Activated T-helper 1 cell treated with anti-CD3 and anti-CD28 coated beads, Interleukin-12 subunit alpha, Interleukin-12 subunit beta, Interleukin-2, Interleukin-4 antibody, amounts not matched to agents 30 ng/mL and 10 ng/mL and 1 ng/mL, durations not matched to agents 14 hours and 24 hours and 36 hours (primary cell): Measurements from ENCODE around the gene CD83. TPM values are rescaled to one million over a fixed set of nuclear protein-coding genes. Genes with fewer than 3 reads are reported as not detected.

Source experiments
- DNase-seq: peaks from one replicate; pipeline ENCODE4 v3.0.0; 2021; ENCODE audit warnings: low spot score
- H3K27ac Mint-ChIP-seq: one replicate; pipeline ENCODE4 v1.8.0; 2021; ENCODE audit warnings: mild to moderate bottlenecking, mixed read lengths
- H3K27me3 Mint-ChIP-seq: one replicate; pipeline ENCODE4 v1.8.0; 2022; ENCODE audit warnings: mild to moderate bottlenecking, moderate library complexity, mixed read lengths; ENCODE audit not compliant: insufficient read depth
- H3K36me3 Mint-ChIP-seq: one replicate; pipeline ENCODE4 v1.8.0; 2021; ENCODE audit warnings: low read depth, mixed read lengths
- H3K4me1 Mint-ChIP-seq: one replicate; pipeline ENCODE4 v1.8.0; 2021; ENCODE audit warnings: low read depth, mixed read lengths
- H3K4me3 Mint-ChIP-seq: one replicate; pipeline ENCODE4 v1.8.0; 2021; ENCODE audit warnings: mild to moderate bottlenecking, moderate library complexity, mixed read lengths
- H3K9me3 Mint-ChIP-seq: one replicate; pipeline ENCODE4 v1.8.0; 2021; ENCODE audit warnings: mixed read lengths
- intact Hi-C: fragments of 100-400 bp; cut with micrococcal nuclease; formaldehyde crosslinking; loops from one replicate; pipeline ENCODE4 v1.15.1; 2024
- total RNA-seq: library from RNA; stranded (reverse); gene quantifications from 2 replicates; pipeline ENCODE4 v1.2.3, GENCODE V29; 2022

The CD83 gene
- total RNA-seq, 1 donor from 2014 or later, result 101 TPM

DNA sequence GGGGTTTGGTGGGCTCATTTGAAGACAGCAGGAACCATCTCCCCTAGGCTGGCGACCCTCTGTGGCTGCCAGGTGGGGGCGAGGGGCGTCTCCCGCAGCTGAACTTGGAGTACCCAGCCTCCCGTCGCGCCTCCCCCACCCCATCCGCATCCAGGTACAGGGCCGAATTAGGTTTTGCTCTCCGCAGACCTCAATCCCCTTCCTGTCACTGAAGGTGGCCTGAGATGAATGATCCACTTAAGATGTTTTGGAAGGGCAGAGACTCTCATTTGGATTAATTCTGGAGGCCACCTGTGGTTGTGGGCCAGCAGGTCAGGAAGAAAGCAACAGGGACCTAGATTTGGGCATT is 493 bp downstream of the CD83 start:
- Mint-ChIP-seq H3K4me1 (peaks cover 52% of the 10 kb centered on the region), H3K4me3 (peak overlapping the region; percentile 96), H3K9me3 (no peaks in the 10 kb centered on the region), H3K36me3 (peaks cover 40% of the 10 kb centered on the region), H3K27me3 (peaks cover 35% of the 10 kb centered on the region), H3K27ac (peak overlapping the region; percentile 83)
- intact Hi-C loops, result loop anchor here (5.0 to 10.0 kb wide), 3 partner anchors 306 to 1507 kb away; partner anchors contain the start of genes JARID2 and MCUR1
- DNase-seq, result no peak

GRCh38 chr6:14118446-14118845 is 874 bp downstream of the CD83 start:
- H3K4me3 Mint-ChIP-seq, result peak overlapping the region; percentile 96
- peaks cover 31% of the 10 kb centered on the region for H3K27me3 Mint-ChIP-seq
- intact Hi-C loops, result loop anchor here (5.0 to 10.0 kb wide), 3 partner anchors 306 to 1506 kb away; partner anchors contain the start of genes JARID2 and MCUR1
- peaks cover 42% of the 10 kb centered on the region for H3K36me3 Mint-ChIP-seq
- no peak for DNase-seq
- H3K9me3 Mint-ChIP-seq, result no peaks in the 10 kb centered on the region
- H3K4me1 Mint-ChIP-seq, result peaks cover 55% of the 10 kb centered on the region
- peak overlapping the region; percentile 83 for H3K27ac Mint-ChIP-seq

GRCh38 chr6:14119784-14120183 is 2.2 kb downstream of the CD83 start:
- Mint-ChIP-seq H3K27me3 (peaks cover 20% of the 10 kb centered on the region), H3K9me3 (no peaks in the 10 kb centered on the region), H3K27ac (no peak overlapping the region), H3K4me3 (peak overlapping the region; percentile 96), H3K36me3 (peaks cover 50% of the 10 kb centered on the region), H3K4me1 (peaks cover 65% of the 10 kb centered on the region)
- DNase-seq, result no peak
- intact Hi-C loops, result loop anchor here (5.0 to 10.0 kb wide), 3 partner anchors 307 to 1505 kb away; partner anchors contain the start of genes JARID2 and MCUR1

GRCh38 chr6:14120546-14120945 is 3.0 kb downstream of the CD83 start:
- H3K27ac Mint-ChIP-seq, result no peak overlapping the region
- peaks cover 58% of the 10 kb centered on the region for H3K36me3 Mint-ChIP-seq
- H3K4me1 Mint-ChIP-seq, result peaks cover 72% of the 10 kb centered on the region
- H3K4me3 Mint-ChIP-seq, result peak overlapping the region; percentile 96
- no peaks in the 10 kb centered on the region for H3K9me3 Mint-ChIP-seq
- DNase-seq, result no peak
- peaks cover 13% of the 10 kb centered on the region for H3K27me3 Mint-ChIP-seq
- intact Hi-C loops, result no loop called here

DNA sequence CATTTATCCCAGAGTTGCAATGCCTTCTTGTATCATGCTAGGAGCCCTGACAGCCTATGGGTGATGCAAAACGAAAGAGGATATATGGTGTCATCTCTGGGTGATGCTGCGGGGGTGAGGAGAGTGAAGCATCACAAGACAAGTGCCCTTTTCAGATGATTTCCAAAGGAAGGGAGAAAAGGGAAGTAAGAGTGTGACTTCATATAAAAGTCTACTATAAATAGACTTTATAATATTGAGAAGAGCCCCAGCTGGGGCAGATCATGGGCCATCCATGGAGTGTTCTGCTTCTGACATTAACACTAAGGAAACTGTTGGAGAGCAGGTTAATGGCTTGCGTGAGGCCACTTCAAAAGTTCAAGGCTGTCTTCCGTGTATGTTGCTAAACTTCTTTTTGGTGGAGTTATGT is 4.4 kb downstream of the CD83 start:
- peak overlapping the region; percentile 77 for H3K27ac Mint-ChIP-seq
- peak; percentile 12 for DNase-seq
- peak overlapping the region; percentile 96 for H3K4me3 Mint-ChIP-seq
- peaks cover 74% of the 10 kb centered on the region for H3K4me1 Mint-ChIP-seq
- H3K9me3 Mint-ChIP-seq, result no peaks in the 10 kb centered on the region
- intact Hi-C loops, result loop anchor here (2.0 kb wide), 1 partner anchor 75 kb away; no protein-coding TSS in a partner anchor
- peaks cover 4% of the 10 kb centered on the region for H3K27me3 Mint-ChIP-seq
- peaks cover 67% of the 10 kb centered on the region for H3K36me3 Mint-ChIP-seq

- peaks cover 71% of the 10 kb centered on the region for H3K4me1 Mint-ChIP-seq
- intact Hi-C loops, result loop anchor here (2.0 kb wide), 1 partner anchor 77 kb away; no protein-coding TSS in a partner anchor
- H3K4me3 Mint-ChIP-seq, result peak overlapping the region; percentile 60
- H3K27me3 Mint-ChIP-seq, result no peaks in the 10 kb centered on the region
- H3K27ac Mint-ChIP-seq, result peak overlapping the region; percentile 6
- H3K9me3 Mint-ChIP-seq, result no peaks in the 10 kb centered on the region
- H3K36me3 Mint-ChIP-seq, result peaks cover 66% of the 10 kb centered on the region
- DNase-seq, result no peak
These were observed 6.0 kb downstream of the CD83 start for GRCh38 chr6:14123386-14124111.

DNA sequence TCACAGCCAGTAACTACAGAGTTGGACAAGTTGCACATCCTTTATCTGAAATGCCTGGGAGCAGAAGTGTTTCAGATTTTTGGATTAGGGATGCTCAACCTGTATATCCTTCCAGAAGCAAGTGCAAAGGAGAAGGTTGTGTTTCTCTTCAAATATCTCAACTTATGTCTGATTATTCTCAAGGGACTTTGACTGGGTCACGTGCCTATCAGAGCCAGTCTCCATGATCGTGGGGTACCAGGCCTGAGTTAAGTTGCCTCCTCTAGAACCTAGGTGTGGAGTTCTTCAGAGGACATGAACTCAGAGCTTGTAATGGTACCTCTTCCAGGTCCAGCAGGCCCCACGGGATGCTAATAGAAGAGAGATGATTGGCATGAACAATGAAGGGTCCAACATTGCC is 7.8 kb downstream of the CD83 start:
- intact Hi-C loops, result no loop called here
- peaks cover 1% of the 10 kb centered on the region for H3K27me3 Mint-ChIP-seq
- no peak overlapping the region for H3K27ac Mint-ChIP-seq
- H3K36me3 Mint-ChIP-seq, result peaks cover 66% of the 10 kb centered on the region
- H3K9me3 Mint-ChIP-seq, result no peaks in the 10 kb centered on the region
- no peak overlapping the region for H3K4me3 Mint-ChIP-seq
- peaks cover 73% of the 10 kb centered on the region for H3K4me1 Mint-ChIP-seq
- no peak for DNase-seq

GRCh38 chr6:14126191-14126590 is 8.6 kb downstream of the CD83 start:
- H3K36me3 Mint-ChIP-seq, result peaks cover 64% of the 10 kb centered on the region
- no peak overlapping the region for H3K27ac Mint-ChIP-seq
- H3K27me3 Mint-ChIP-seq, result peaks cover 1% of the 10 kb centered on the region
- no peaks in the 10 kb centered on the region for H3K9me3 Mint-ChIP-seq
- intact Hi-C loops, result no loop called here
- H3K4me1 Mint-ChIP-seq, result peaks cover 72% of the 10 kb centered on the region
- no peak for DNase-seq
- H3K4me3 Mint-ChIP-seq, result no peak overlapping the region

- Mint-ChIP-seq H3K4me3 (no peak overlapping the region), H3K4me1 (peaks cover 63% of the 10 kb centered on the region), H3K27ac (no peak overlapping the region), H3K27me3 (peaks cover 1% of the 10 kb centered on the region), H3K9me3 (no peaks in the 10 kb centered on the region), H3K36me3 (peaks cover 65% of the 10 kb centered on the region)
- intact Hi-C loops, result no loop called here
- no peak for DNase-seq
These were observed 10.0 kb downstream of the CD83 start for GRCh38 chr6:14127611-14128010.

DNA sequence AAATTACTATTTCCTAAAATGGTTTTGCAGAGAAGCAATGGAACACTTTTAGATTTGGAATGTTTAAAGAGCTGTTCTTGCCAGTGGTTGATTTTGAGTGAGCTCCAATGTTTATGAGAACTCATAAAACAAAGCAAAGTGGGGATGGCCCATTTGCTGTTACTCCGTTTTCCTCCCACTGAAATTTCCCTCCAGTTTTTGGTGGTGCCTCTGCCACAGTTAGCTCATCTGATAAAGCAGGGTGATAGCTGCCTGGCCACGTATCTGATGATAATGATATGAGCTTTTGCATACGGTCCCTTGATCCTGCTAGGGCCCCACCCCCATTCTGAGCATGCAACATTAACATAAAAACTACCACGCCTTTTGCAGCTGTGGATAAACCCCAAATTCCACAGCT is 10.4 kb downstream of the CD83 start:
- Mint-ChIP-seq H3K9me3 (no peaks in the 10 kb centered on the region), H3K4me3 (no peak overlapping the region), H3K27me3 (peaks cover 1% of the 10 kb centered on the region), H3K4me1 (peaks cover 60% of the 10 kb centered on the region), H3K36me3 (peaks cover 66% of the 10 kb centered on the region), H3K27ac (no peak overlapping the region)
- intact Hi-C loops, result no loop called here
- DNase-seq, result no peak

DNA sequence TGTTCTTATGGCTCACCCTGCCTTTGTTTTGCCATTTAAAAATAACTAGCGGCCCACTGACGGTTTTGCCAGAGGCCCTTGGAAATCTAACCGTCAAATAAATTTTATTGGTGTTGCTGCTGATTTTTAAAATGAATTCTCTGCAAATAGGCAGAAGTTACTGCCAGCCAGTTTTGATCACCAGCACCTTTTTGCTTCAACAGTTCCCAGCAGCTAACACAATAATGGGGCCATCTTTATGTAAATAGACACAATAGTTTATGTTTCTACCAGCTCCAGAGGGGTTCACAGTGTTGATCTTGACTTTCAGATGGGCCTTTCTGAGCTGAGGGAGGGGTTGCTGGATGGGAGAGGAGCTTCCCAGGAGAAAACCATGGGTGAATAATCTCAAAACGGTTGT is 11.2 kb downstream of the CD83 start:
- Mint-ChIP-seq H3K4me3 (no peak overlapping the region), H3K27me3 (peaks cover 1% of the 10 kb centered on the region), H3K4me1 (peaks cover 54% of the 10 kb centered on the region), H3K9me3 (no peaks in the 10 kb centered on the region), H3K27ac (no peak overlapping the region), H3K36me3 (peaks cover 68% of the 10 kb centered on the region)
- intact Hi-C loops, result no loop called here
- DNase-seq, result no peak

DNA sequence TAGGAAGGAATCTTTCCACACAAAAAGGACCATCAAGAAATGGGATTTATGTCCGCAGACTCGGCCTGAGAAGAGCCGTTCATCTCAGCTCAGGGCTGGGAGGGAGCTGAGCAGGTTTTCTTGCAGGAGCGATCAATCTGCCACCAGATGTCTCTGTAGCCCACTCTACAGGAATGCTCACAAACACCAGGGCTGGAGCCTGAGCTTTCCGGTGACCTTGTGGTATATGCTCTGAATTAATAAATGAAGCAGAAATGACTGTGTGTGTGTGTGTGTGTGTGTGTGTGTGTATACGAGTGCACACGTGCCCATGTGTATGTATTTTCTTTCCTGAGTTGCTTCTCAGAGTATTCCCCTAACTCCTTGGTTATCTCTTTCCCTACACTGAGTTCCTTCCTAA is 12.0 kb downstream of the CD83 start:
- Mint-ChIP-seq H3K27me3 (peaks cover 1% of the 10 kb centered on the region), H3K36me3 (peaks cover 73% of the 10 kb centered on the region), H3K4me1 (peaks cover 49% of the 10 kb centered on the region), H3K27ac (no peak overlapping the region), H3K9me3 (peaks cover 2% of the 10 kb centered on the region), H3K4me3 (no peak overlapping the region)
- DNase-seq, result no peak
- intact Hi-C loops, result no loop called here

- H3K27ac Mint-ChIP-seq, result no peak overlapping the region
- no peak for DNase-seq
- H3K9me3 Mint-ChIP-seq, result peaks cover 3% of the 10 kb centered on the region
- intact Hi-C loops, result no loop called here
- no peak overlapping the region for H3K4me3 Mint-ChIP-seq
- H3K36me3 Mint-ChIP-seq, result peaks cover 70% of the 10 kb centered on the region
- peaks cover 39% of the 10 kb centered on the region for H3K4me1 Mint-ChIP-seq
- H3K27me3 Mint-ChIP-seq, result peaks cover 1% of the 10 kb centered on the region
These were observed 13.0 kb downstream of the CD83 start for GRCh38 chr6:14130435-14131075.
